ENCODE measurements around the gene TF.

Gene TF

GRCh38 chr3:133845127-133845526, 98.9 kb downstream of the TF start:
- TF ChIP-seq CTCF (IDR thresholded peaks at IDR 0.05; ENCODE audit: low read depth, low read length) = no peak
- H3K4me3 ChIP-seq (ENCODE audit: low read depth, low read length) = no peak overlapping the region

Measured in WI38 (cell line).